Keratinocyte (primary cell): ENCODE measurements around the gene BCAS3.

Source experiments
- CTCF ChIP-seq, 3 experiments: IDR thresholded peaks in 1 of 3; conservative IDR thresholded peaks in 1 of 3; optimal IDR thresholded peaks in 1 of 3; 2 replicates in 2 of 3; 3 replicates in 1 of 3; pipeline versions ENCODE3 to v1.5.1; 2011; ENCODE audit warnings: low read length in 3 of 3, mild to moderate bottlenecking in 3 of 3, moderate library complexity in 2 of 3, control low read depth in 1 of 3, inconsistent platforms in 1 of 3; ENCODE audit not compliant: insufficient read depth in 2 of 3; ENCODE audit errors: extremely low read depth in 1 of 3
- EZH2 ChIP-seq: IDR thresholded peaks from one replicate; pipeline ENCODE4 v1.6.1; 2012; ENCODE audit warnings: inconsistent platforms, mild to moderate bottlenecking, low read length, moderate library complexity

- no peak for TF ChIP-seq CTCF (optimal IDR thresholded peaks at IDR 0.05 in 1 of 3, IDR thresholded peaks at IDR 0.05 in 1 of 3, conservative IDR thresholded peaks at IDR 0.05 in 1 of 3; ENCODE audit: extremely low read depth in 1 of 3, insufficient read depth in 2 of 3, low read length in 3 of 3)
- no peak for TF ChIP-seq EZH2
Observed at GRCh38 chr17:61406971-61407911, 729.6 kb downstream of the BCAS3 start.
